ENCODE data around the gene KRTAP5-2. TPM values are rescaled to one million over a fixed set of nuclear protein-coding genes. Genes with fewer than 3 reads are reported as not detected.

KRTAP5-2 gene
- total RNA-seq, 1 experiment from 2014 or later = not detected

DNA sequence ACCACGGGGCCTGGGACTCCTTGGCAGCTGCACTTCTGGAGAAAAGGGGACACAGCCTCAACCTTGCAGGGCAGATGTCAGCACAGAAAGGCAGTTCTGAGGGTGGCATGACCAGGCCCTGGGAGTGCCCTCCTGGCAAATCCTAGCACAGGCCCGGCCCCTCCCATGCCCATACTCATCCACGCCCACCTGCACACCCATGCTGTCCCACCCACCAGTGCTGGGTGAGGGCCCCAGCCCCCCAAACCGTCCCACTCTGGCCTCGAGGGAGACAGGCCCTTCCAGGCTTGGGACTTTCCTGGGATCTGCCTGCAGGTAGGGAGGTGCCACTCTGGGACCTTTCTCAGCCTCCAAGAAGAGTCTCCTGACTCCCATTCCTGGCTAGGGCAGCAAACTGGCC lies 36.1 kb downstream of the KRTAP5-2 start:
- DNase-seq = no peak
- no peaks in the 10 kb centered on the region for H3K79me1 ChIP-seq (ENCODE audit: insufficient read depth, low read depth, low read length, poor library complexity, severe bottlenecking)
- no peak overlapping the region for H3K4me3 Mint-ChIP-seq
- no CpG with 5 or more reads among the region's 5 CpGs for WGBS (ENCODE audit: extremely low coverage, insufficient read length, low lambda C conversion rate)
- no peak overlapping the region for H4K91ac ChIP-seq (ENCODE audit: insufficient read length, low read depth, low read length)
- H2AFZ ChIP-seq (ENCODE audit: low read length) = no peak overlapping the region
- no peaks in the 10 kb centered on the region for H3K79me2 ChIP-seq (ENCODE audit: insufficient read depth, low read length)
- H3K27me3 Mint-ChIP-seq (ENCODE audit: low read depth) = peaks cover 24% of the 10 kb centered on the region
- no peaks in the 10 kb centered on the region for H3K23me2 ChIP-seq (ENCODE audit: insufficient read length, low read depth, low read length, poor library complexity, severe bottlenecking)
- TF ChIP-seq, protein P1, sequence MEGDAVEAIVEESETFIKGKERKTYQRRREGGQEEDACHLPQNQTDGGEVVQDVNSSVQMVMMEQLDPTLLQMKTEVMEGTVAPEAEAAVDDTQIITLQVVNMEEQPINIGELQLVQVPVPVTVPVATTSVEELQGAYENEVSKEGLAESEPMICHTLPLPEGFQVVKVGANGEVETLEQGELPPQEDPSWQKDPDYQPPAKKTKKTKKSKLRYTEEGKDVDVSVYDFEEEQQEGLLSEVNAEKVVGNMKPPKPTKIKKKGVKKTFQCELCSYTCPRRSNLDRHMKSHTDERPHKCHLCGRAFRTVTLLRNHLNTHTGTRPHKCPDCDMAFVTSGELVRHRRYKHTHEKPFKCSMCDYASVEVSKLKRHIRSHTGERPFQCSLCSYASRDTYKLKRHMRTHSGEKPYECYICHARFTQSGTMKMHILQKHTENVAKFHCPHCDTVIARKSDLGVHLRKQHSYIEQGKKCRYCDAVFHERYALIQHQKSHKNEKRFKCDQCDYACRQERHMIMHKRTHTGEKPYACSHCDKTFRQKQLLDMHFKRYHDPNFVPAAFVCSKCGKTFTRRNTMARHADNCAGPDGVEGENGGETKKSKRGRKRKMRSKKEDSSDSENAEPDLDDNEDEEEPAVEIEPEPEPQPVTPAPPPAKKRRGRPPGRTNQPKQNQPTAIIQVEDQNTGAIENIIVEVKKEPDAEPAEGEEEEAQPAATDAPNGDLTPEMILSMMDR (conservative IDR thresholded peaks at IDR 0.05) = no peak
- no peak overlapping the region for H3K23ac ChIP-seq (ENCODE audit: insufficient read length, low read depth, low read length)
- no peak overlapping the region for H3T11ph ChIP-seq (ENCODE audit: low read length)
- H2BK5ac ChIP-seq (ENCODE audit: insufficient read length, low read length) = no peak overlapping the region
- no peaks in the 10 kb centered on the region for H3K9me3 Mint-ChIP-seq
- no peak overlapping the region for H3K27ac ChIP-seq (ENCODE audit: insufficient read length, low read depth, low read length)
- no peak overlapping the region for H4K8ac ChIP-seq (replicated peaks; ENCODE audit: insufficient read length, low read depth, low read length)
- H4K5ac ChIP-seq (ENCODE audit: insufficient read length, low read depth, low read length) = no peak overlapping the region
- H3K9me3 ChIP-seq (ENCODE audit: control insufficient read depth, low read depth, low read length) = no peaks in the 10 kb centered on the region
- H3K4me1 ChIP-seq (ENCODE audit: insufficient read depth, low read length) = no peaks in the 10 kb centered on the region; the same call in 1 of the 2 replicates
- no peak overlapping the region for H3K27ac Mint-ChIP-seq
- H3K4ac ChIP-seq (ENCODE audit: low read depth, low read length) = no peak overlapping the region
- no peak overlapping the region for H3K9ac ChIP-seq (ENCODE audit: extremely low read depth, insufficient read length, low read length)
- no peak overlapping the region for H2BK20ac ChIP-seq (ENCODE audit: low read depth, low read length, poor library complexity, severe bottlenecking)
- H2BK120ac ChIP-seq (ENCODE audit: low read depth, low read length, poor library complexity, severe bottlenecking) = no peak overlapping the region
- no peak overlapping the region for H3K56ac ChIP-seq (ENCODE audit: insufficient read length, low read depth, low read length)
- peaks cover 0 to 1% (median 0%) of the 10 kb centered on the region in 3 experiments; a peak in 1 of 7 replicates for H3K36me3 Mint-ChIP-seq (ENCODE audit: insufficient read depth in 1 of 3, low read depth in 3 of 3)
- H3K27me3 ChIP-seq (ENCODE audit: insufficient read depth, low read length) = peaks cover 4% of the 10 kb centered on the region; the same call in 1 of the 2 replicates
- peaks cover 14 to 35% of the 10 kb centered on the region in 2 experiments for H3K4me1 Mint-ChIP-seq
- no peak overlapping the region for H3K18ac ChIP-seq (ENCODE audit: insufficient read length, low read depth, low read length)
- H2BK12ac ChIP-seq (ENCODE audit: insufficient read length, low read depth, low read length) = no peak overlapping the region
- H4K20me1 ChIP-seq (ENCODE audit: control insufficient read depth, insufficient read depth, insufficient read length) = no peaks in the 10 kb centered on the region
- H3K4me2 ChIP-seq (ENCODE audit: insufficient read depth, insufficient read length, low read length) = no peak overlapping the region
- H2BK15ac ChIP-seq (ENCODE audit: low read depth, low read length) = no peak overlapping the region
- H3K14ac ChIP-seq (ENCODE audit: insufficient read depth, low read length) = no peak overlapping the region
- no peak overlapping the region for H2AK5ac ChIP-seq (ENCODE audit: insufficient read length, low read length)

All from H9 (cell line).